OCI-LY3 (cell line): ENCODE data around the gene DNASE1L2.

Source experiments
- CTCF ChIP-seq: fragments of 200-600, 300-600 bp; sonication (generic); IDR thresholded peaks from 2 replicates; pipeline ENCODE4 v1.5.1; 2014; ENCODE audit warnings: antibody characterized with exemption, low read length, low read depth
- EZH2phosphoT487 ChIP-seq: fragments of 200-600 bp; shearing (Covaris generic); IDR thresholded peaks from 2 replicates; pipeline ENCODE4 v1.6.1; 2018; ENCODE audit warnings: antibody characterized with exemption, mixed run types, low read depth

GRCh38 chr16:2223221-2223941 is 12.9 kb upstream of the DNASE1L2 start, which contains the start of gene E4F1:
- TF ChIP-seq CTCF (no peak), EZH2phosphoT487 (no peak)
